ENCODE measurements around the gene SLC16A12. TPM values are rescaled to one million over a fixed set of nuclear protein-coding genes. Genes with fewer than 3 reads are reported as not detected.

Gene SLC16A12
- total RNA-seq, result not detected in 2 replicates

GRCh38 chr10:89535171-89536012, at the start of gene SLC16A12:
SLC16A12 (minus strand) TSS chr10:89535594; CDS start chr10:89462578, 73,016 bp downstream.

DNA sequence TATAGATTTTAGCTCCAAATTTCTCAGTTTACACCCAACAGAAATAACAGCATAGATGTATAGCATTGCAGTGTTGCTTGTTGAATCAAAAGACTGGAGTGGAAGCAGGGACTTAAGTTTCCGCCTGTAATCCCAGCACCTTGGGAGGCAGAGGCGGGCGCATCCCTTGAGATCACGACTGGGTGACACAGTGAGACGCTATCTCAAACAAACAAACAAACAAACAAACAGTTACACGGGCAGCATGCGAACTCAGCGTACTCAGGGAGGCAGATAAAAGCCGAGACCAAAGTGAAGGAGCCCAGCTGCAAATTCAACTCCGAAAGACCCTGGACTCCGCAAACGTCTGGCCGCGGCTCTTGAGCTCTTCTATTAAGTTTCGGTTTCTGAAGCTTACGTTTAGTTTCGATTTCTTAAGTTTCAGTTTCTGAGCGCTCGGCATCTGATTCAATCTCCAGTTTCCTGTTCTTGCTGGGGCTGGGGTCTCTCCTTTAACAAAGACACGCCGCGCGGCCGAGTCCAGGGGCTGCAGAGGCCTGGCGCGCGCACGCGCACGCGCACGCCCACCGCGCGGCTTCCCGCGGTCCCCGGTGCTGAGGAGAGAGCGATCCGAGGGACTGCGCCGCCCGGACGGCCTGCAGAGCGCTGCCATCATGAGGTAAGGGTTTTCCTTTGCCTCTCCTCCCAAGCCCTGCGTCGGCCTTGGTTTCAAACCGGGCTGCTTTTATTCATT, 121.1 kb downstream of the SLC16A12 start, which contains the start of gene IFIT5:
TSS of gene IFIT5 (plus strand) at position 423 of the 733 bp plus-strand sequence. CDS start at position 654, 231 bp downstream.

DNA sequence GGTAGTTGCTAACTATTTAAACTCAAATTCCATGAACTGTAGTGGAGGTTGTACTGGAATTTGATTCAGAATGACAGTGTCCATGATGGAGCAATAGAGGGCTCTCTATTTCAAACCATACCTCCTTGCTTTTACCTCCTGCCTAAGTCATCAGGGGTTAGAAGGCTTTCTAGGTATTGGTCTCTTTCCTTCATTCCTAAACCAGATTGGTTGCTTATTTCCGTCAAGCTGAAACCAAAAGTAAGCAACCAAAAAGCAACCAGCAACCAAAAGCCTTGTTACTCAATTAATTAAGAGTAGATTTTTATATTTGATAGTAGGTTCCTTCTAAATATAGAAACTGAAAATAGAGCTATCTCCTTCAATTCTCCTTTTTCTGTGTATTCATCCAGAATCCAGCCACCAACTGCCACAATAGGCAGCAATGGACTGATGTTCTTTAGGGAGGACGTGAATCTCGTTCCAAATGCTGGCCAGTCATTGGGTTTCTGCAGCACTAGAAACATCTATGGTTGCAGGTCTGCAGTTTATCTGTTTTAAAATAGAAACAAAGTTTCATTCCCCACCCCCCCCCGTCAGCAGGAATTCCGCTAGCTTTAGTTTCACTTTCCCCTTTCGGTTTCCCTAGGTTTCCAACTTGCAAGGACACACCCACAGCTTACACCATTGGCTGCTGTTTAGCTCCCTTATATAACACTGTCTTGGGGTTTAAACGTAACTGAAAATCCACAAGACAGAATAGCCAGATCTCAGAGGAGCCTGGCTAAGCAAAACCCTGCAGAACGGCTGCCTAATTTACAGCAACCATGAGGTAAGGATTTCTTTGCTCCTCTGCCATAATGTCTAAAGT, 143.3 kb downstream of the SLC16A12 start, which contains the start of gene IFIT1:
TSS of gene IFIT1 (plus strand) at position 717 of the 850 bp plus-strand sequence. CDS start at position 807, 90 bp downstream.

Other genes starting within 250 kb of the SLC16A12 start
- 10.9 and 11.9 TPM in 2 replicates for gene IFIT2, start 233.5 kb downstream of the SLC16A12 start, total RNA-seq
- 59.5 and 59.7 TPM in 2 replicates for gene IFIT3, start 207.6 kb downstream of the SLC16A12 start, total RNA-seq
- under 0.01 TPM in 1 of 2 replicates, not detected in the other for gene IFIT1B, start 157.5 kb downstream of the SLC16A12 start, total RNA-seq
- gene IFIT1, start 143.0 kb downstream of the SLC16A12 start, total RNA-seq, result 35.3 and 36.5 TPM in 2 replicates
- gene IFIT5, start 121.0 kb downstream of the SLC16A12 start, total RNA-seq, result 50.6 and 54.8 TPM in 2 replicates
- gene PANK1, start 109.6 kb upstream of the SLC16A12 start, total RNA-seq, result 4.0 and 5.7 TPM in 2 replicates
- 2.8 and 4.4 TPM in 2 replicates for gene KIF20B, start 166.0 kb upstream of the SLC16A12 start, total RNA-seq